Astrocyte of the spinal cord (primary cell): ENCODE measurements around the gene ERBB4.
"Not testable (repeated sequence)": the region's sequence is repeated elsewhere in the genome, so short reads cannot be mapped to it uniquely, and the experiment has no call there.

Experiments
- DNase-seq: peaks from one replicate; pipeline ENCODE4 v3.0.0; 2011; ENCODE audit warnings: low read depth, low spot score
- H3K4me3 ChIP-seq: 2 replicates; pipeline ENCODE4 v1.5.1; 2011; ENCODE audit warnings: low read depth, mild to moderate bottlenecking, low read length, moderate library complexity
- in situ Hi-C: cut with HindIII; loops from 2 replicates; pipeline ENCODE4 v1.10.0; 2017; ENCODE audit warnings: low sequenced_read_pairs
- TF ChIP-seq, protein P1 (sequence below): IDR thresholded peaks from 2 replicates; pipeline ENCODE4 v1.5.1; 2012; ENCODE audit warnings: low read depth, mild to moderate bottlenecking, low read length, inconsistent platforms

Gene ERBB4

GRCh38 chr2:211724933-211725332 lies 813.7 kb downstream of the ERBB4 start:
- DNase-seq = no peak
- in situ Hi-C loops = no loop called here
- H3K4me3 ChIP-seq = no peak overlapping the region
- TF ChIP-seq, protein P1, sequence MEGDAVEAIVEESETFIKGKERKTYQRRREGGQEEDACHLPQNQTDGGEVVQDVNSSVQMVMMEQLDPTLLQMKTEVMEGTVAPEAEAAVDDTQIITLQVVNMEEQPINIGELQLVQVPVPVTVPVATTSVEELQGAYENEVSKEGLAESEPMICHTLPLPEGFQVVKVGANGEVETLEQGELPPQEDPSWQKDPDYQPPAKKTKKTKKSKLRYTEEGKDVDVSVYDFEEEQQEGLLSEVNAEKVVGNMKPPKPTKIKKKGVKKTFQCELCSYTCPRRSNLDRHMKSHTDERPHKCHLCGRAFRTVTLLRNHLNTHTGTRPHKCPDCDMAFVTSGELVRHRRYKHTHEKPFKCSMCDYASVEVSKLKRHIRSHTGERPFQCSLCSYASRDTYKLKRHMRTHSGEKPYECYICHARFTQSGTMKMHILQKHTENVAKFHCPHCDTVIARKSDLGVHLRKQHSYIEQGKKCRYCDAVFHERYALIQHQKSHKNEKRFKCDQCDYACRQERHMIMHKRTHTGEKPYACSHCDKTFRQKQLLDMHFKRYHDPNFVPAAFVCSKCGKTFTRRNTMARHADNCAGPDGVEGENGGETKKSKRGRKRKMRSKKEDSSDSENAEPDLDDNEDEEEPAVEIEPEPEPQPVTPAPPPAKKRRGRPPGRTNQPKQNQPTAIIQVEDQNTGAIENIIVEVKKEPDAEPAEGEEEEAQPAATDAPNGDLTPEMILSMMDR = no peak

GRCh38 chr2:211723398-211723797 lies 815.2 kb downstream of the ERBB4 start:
- in situ Hi-C loops = no loop called here
- no peak for DNase-seq

GRCh38 chr2:211722928-211723327 lies 815.7 kb downstream of the ERBB4 start:
- no peak for DNase-seq
- no peak overlapping the region for H3K4me3 ChIP-seq
- TF ChIP-seq, protein P1 = no peak
- in situ Hi-C loops = no loop called here

More at GRCh38 chr2:211723398-211723797, 815.2 kb downstream of the ERBB4 start:
- TF ChIP-seq, protein P1 = no peak
- H3K4me3 ChIP-seq = no peak overlapping the region

- in situ Hi-C loops, H3K4me3 ChIP-seq, DNase-seq: not testable (repeated sequence)
Observed at GRCh38 chr2:211721874-211722273, 816.7 kb downstream of the ERBB4 start.

GRCh38 chr2:211709389-211709788 lies 829.2 kb downstream of the ERBB4 start:
- DNase-seq = no peak
- no peak overlapping the region for H3K4me3 ChIP-seq
- in situ Hi-C loops = no loop called here

GRCh38 chr2:211692689-211693088 lies 845.9 kb downstream of the ERBB4 start:
- in situ Hi-C loops = no loop called here
- TF ChIP-seq, protein P1 = no peak

More at GRCh38 chr2:211709389-211709788, 829.2 kb downstream of the ERBB4 start:
- TF ChIP-seq, protein P1 = no peak

GRCh38 chr2:211690736-211691135 lies 847.9 kb downstream of the ERBB4 start:
- TF ChIP-seq, protein P1 = no peak
- no peak for DNase-seq
- no peak overlapping the region for H3K4me3 ChIP-seq
- in situ Hi-C loops = no loop called here

More at GRCh38 chr2:211692689-211693088, 845.9 kb downstream of the ERBB4 start:
- DNase-seq = no peak
- no peak overlapping the region for H3K4me3 ChIP-seq
